ENCODE data around the gene SOX5. TPM values are rescaled to one million over a fixed set of nuclear protein-coding genes. Genes with fewer than 3 reads are reported as not detected.

Gene SOX5
- total and polyA plus RNA-seq, 2 of the 8 experiments (the other 6 are each of a cell fraction or from before 2014, with no cell fraction given): 2.2 to 2.6 TPM

DNA sequence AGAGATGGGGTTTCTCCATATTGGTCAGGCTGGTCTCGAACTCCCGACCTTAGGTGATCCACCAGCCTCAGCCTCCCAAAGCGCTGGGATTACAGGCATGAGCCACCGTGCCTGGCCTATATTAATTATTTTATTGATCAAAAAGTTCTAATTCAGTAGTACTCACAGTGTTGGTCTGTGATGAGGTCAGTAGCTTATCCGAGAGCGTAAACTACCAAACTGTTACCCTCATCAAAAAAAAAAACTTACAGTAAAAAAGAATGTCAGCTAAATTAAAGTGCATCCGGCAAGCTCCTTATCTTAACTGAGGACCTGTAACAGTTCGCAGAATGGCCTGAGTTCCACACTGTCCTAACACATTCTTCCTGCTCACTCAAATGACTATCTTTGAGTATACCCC, 228.2 kb downstream of the SOX5 start:
- no peak overlapping the region for H2BK12ac ChIP-seq (ENCODE audit: low read depth, low read length)
- peaks cover 0 to 3% (median 0%) of the 10 kb centered on the region in 4 experiments; a peak in 1 of 7 replicates for H3K4me1 ChIP-seq (replicated peaks in 1 of 4; ENCODE audit: control insufficient read depth in 3 of 4, insufficient read depth in 4 of 4, low read length in 3 of 4)
- H3K23ac ChIP-seq (ENCODE audit: insufficient read length): no peak overlapping the region
- H3K9me3 ChIP-seq (ENCODE audit: insufficient read depth in 2 of 2, low read depth in 1 of 2, low read length in 1 of 2): no peaks in the 10 kb centered on the region
- no peak overlapping the region for H2BK20ac ChIP-seq (ENCODE audit: low read length)
- no peak overlapping the region for H4K5ac ChIP-seq (ENCODE audit: insufficient read length, low read depth, low read length)
- H2BK5ac ChIP-seq (ENCODE audit: low read depth, low read length): no peak overlapping the region
- no peak overlapping the region for H3K56ac ChIP-seq (replicated peaks; ENCODE audit: insufficient read length, low read depth, low read length)
- no peak overlapping the region for H2BK120ac ChIP-seq (replicated peaks; ENCODE audit: low read depth, low read length)
- WGBS, 2 experiments (ENCODE audit: extremely low coverage in 1 of 2, insufficient coverage in 1 of 2, insufficient read length in 1 of 2, insufficient replicate concordance in 2 of 2, low coverage in 1 of 2, low lambda C conversion rate in 2 of 2, missing lambda C conversion rate in 1 of 2): 89% methylated on average over 8 of the region's 8 CpGs; no CpG with 5 or more reads in 1 of the 2 experiments
- no peaks in the 10 kb centered on the region for H3K79me2 ChIP-seq (ENCODE audit: control insufficient read depth in 1 of 2, insufficient read depth in 2 of 2, low read length in 2 of 2)
- TF ChIP-seq MAX (IDR thresholded peaks at IDR 0.05) (no peak), HDAC6 (IDR thresholded peaks at IDR 0.05; ENCODE audit: low read depth, low read length) (no peak), TBP (IDR thresholded peaks at IDR 0.05; ENCODE audit: low read depth, low read length) (no peak), SP4 (IDR thresholded peaks at IDR 0.05; ENCODE audit: low read length) (no peak), CTCF (IDR thresholded peaks at IDR 0.05; ENCODE audit: control extremely low read depth in 1 of 3, insufficient read depth in 1 of 3, low read depth in 1 of 3, low read length in 3 of 3) (no peak), FOSL1 (IDR thresholded peaks at IDR 0.05; ENCODE audit: insufficient read depth, low read depth, low read length) (no peak), ZNF274 (IDR thresholded peaks at IDR 0.05; ENCODE audit: borderline replicate concordance, extremely low read depth, low read length) (no peak)
- DNase-seq (ENCODE audit: low read depth in 1 of 2, low spot score in 2 of 2) (no peak), FAIRE-seq (no peak)
- no peak overlapping the region for H3K4me2 ChIP-seq (ENCODE audit: insufficient read depth in 1 of 2, low read depth in 2 of 2, low read length in 2 of 2)
- ChIA-PET CTCF (ENCODE audit: partially characterized antibody) (interaction anchor here (1.0 kb wide), 1 partner anchor 18 kb away, joined by 3 read pairs; no protein-coding TSS in a partner anchor), POLR2A (ENCODE audit: partially characterized antibody) (interaction anchor here (1.2 kb wide), 1 partner anchor 37 kb away, joined by 3 read pairs; no protein-coding TSS in a partner anchor)
- no peaks in the 10 kb centered on the region for H4K20me1 ChIP-seq (replicated peaks in 1 of 2; ENCODE audit: control insufficient read depth in 1 of 2, insufficient read depth in 2 of 2, low read length in 2 of 2)
- H3K9ac ChIP-seq (replicated peaks in 1 of 4; ENCODE audit: extremely low read depth in 1 of 4, low read depth in 3 of 4, low read length in 3 of 4): no peak overlapping the region
- H3K23me2 ChIP-seq (ENCODE audit: low read depth, low read length): no peaks in the 10 kb centered on the region
- no peak overlapping the region for H2BK15ac ChIP-seq (ENCODE audit: low read length)
- H3K4me3 ChIP-seq (ENCODE audit: extremely low read depth in 1 of 4, insufficient read depth in 2 of 4, low read depth in 3 of 4, low read length in 4 of 4): no peak overlapping the region
- H3K14ac ChIP-seq (ENCODE audit: insufficient read length): no peak overlapping the region
- no peaks in the 10 kb centered on the region for H3K79me1 ChIP-seq (ENCODE audit: low read depth, low read length)
- no peaks in the 10 kb centered on the region for H3K27me3 ChIP-seq (replicated peaks in 1 of 4; ENCODE audit: control insufficient read depth in 3 of 4, extremely low read depth in 1 of 4, insufficient read depth in 3 of 4, low read length in 3 of 4)
- H3K36me3 ChIP-seq (ENCODE audit: control insufficient read depth in 2 of 4, insufficient read depth in 4 of 4, low read length in 3 of 4): no peaks in the 10 kb centered on the region
- no peak overlapping the region for H4K8ac ChIP-seq (ENCODE audit: extremely low read depth, insufficient read depth, low read length)
- H2AK5ac ChIP-seq (ENCODE audit: low read depth, low read length): no peak overlapping the region
- H4K91ac ChIP-seq (replicated peaks; ENCODE audit: insufficient read length, low read length): no peak overlapping the region
- no peak overlapping the region for H2AFZ ChIP-seq (ENCODE audit: low read length)
- no peak overlapping the region for H3K18ac ChIP-seq (ENCODE audit: extremely low read depth, low read length)
- no peak overlapping the region for H3K4ac ChIP-seq (replicated peaks; ENCODE audit: insufficient read length, low read depth, low read length)
- H3K27ac ChIP-seq (ENCODE audit: low read depth, low read length): no peak overlapping the region
